Skeletal muscle satellite cell (primary cell): Measurements from ENCODE around the gene CFAP43.

Experiments
- H3K27me3 ChIP-seq: 2 replicates; pipeline ENCODE4 v1.7.0; 2013; ENCODE audit warnings: low read length; ENCODE audit not compliant: control insufficient read depth, insufficient read depth
- H3K36me3 ChIP-seq: 2 replicates; pipeline ENCODE4 v1.7.0; 2013; ENCODE audit warnings: mild to moderate bottlenecking, control low read depth, low read length; ENCODE audit not compliant: insufficient read depth
- H3K4me1 ChIP-seq: 2 replicates; pipeline ENCODE4 v1.7.0; 2013; ENCODE audit warnings: low read length; ENCODE audit not compliant: control insufficient read depth, insufficient read depth
- H3K4me2 ChIP-seq: 2 replicates; pipeline ENCODE4 v1.7.0; 2013; ENCODE audit warnings: mild to moderate bottlenecking, low read length
- H3K4me3 ChIP-seq: 2 replicates; pipeline ENCODE4 v1.7.0; 2013; ENCODE audit warnings: low read length
- H3K9ac ChIP-seq: 2 replicates; pipeline ENCODE4 v1.7.0; 2013; ENCODE audit warnings: mild to moderate bottlenecking, low read depth, low read length, moderate library complexity
- H3K9me3 ChIP-seq: replicated peaks from 2 replicates; pipeline ENCODE4 v1.7.0; 2013; ENCODE audit warnings: mild to moderate bottlenecking, control low read depth, low read length

Gene CFAP43

DNA sequence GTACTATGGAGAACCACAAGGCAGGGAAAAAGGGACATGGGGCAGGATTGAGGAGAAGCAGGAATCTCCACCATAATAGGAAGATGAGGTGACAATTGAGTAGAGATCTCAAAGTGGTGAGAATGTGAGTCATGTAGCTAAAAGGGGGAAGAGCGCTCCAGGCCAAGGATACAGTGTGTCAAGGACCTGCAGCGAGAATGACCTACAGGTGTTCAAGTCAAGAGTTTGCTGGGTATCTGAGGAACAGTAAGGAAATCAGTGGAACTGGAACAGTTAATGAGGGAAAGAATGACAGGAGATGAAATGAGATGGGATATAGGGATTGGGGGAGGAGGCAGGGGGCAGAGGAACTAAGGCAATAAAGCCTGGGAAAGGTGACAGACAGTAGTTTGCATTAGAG, 76.6 kb downstream of the CFAP43 start:
- Histone ChIP-seq H3K4me2 (no peak overlapping the region), H3K36me3 (no peaks in the 10 kb centered on the region), H3K27me3 (peaks cover 47% of the 10 kb centered on the region), H3K9ac (no peak overlapping the region), H3K4me3 (no peak overlapping the region), H3K4me1 (no peaks in the 10 kb centered on the region), H3K9me3 (peaks cover 4% of the 10 kb centered on the region)

DNA sequence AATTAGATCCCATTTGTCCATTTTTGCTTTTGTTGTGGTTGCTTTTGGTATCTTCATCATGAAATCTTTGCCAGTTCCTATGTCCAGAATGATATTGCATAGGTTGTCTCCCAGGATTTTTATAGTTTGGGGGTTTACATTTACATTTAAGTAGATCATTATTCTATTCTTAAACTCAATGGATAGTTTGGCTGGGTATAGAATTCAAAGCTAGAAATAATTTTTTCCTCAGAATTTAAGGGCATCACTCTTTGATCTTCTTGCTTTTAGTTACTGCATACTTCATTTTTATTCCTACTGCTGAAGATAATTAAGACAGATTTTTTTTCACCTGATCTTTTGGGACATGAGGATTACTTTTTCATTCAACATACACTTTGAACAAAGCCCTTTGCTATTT, 80.4 kb downstream of the CFAP43 start:
- H3K9ac ChIP-seq: no peak overlapping the region
- H3K4me2 ChIP-seq: no peak overlapping the region
- peaks cover 51% of the 10 kb centered on the region for H3K27me3 ChIP-seq
- H3K4me1 ChIP-seq: no peaks in the 10 kb centered on the region
- H3K9me3 ChIP-seq: peaks cover 4% of the 10 kb centered on the region
- no peaks in the 10 kb centered on the region for H3K36me3 ChIP-seq
- H3K4me3 ChIP-seq: no peak overlapping the region

GRCh38 chr10:104150139-104150538, 82.0 kb downstream of the CFAP43 start:
- Histone ChIP-seq H3K9me3 (peaks cover 4% of the 10 kb centered on the region), H3K4me1 (no peaks in the 10 kb centered on the region), H3K4me2 (no peak overlapping the region), H3K27me3 (peaks cover 51% of the 10 kb centered on the region), H3K36me3 (no peaks in the 10 kb centered on the region), H3K9ac (no peak overlapping the region), H3K4me3 (no peak overlapping the region)

DNA sequence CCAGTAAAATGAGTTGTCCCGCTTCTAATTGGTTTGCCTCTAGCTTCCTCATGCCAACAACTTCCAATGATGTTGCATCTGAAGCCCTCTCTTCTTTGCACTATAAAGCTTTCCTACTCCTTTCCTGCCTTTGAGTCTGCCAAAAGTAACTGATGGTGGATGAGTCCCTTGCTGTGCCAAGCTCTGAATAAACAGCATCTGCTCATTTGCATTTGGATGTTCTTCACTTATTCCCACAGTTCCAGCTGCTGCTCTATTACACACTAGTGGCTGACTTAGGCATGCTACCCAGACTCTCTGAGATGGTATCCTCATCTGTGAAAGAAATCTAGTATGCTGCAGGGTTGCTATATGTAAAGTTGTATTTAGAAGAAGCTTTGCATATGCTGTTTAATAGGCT, 85.3 kb downstream of the CFAP43 start:
- Histone ChIP-seq H3K36me3 (no peaks in the 10 kb centered on the region), H3K4me3 (no peak overlapping the region), H3K4me1 (no peaks in the 10 kb centered on the region), H3K9me3 (peaks cover 2% of the 10 kb centered on the region), H3K27me3 (peaks cover 57% of the 10 kb centered on the region), H3K4me2 (no peak overlapping the region), H3K9ac (no peak overlapping the region)

DNA sequence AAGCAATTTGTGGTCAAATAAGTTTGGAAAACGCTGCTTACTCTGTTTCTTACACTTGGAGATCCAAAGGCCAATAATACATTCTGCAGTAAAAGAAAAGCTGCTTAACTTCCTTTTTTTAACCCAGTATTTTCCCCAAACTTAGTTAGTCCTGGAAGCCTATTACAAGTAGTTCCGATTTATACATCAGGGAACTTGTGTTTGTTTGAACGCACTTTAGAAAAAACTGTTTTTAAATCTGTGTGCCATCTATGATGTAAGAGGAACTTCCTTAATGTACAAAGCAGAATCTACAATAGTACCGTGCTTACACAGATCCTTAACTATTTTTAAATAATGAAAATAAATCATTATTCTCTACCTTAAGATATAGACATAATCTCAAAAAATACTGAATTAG, 87.2 kb downstream of the CFAP43 start:
- H3K9me3 ChIP-seq: no peaks in the 10 kb centered on the region
- H3K4me1 ChIP-seq: no peaks in the 10 kb centered on the region
- H3K4me2 ChIP-seq: no peak overlapping the region
- peaks cover 52% of the 10 kb centered on the region for H3K27me3 ChIP-seq
- H3K9ac ChIP-seq: no peak overlapping the region
- no peaks in the 10 kb centered on the region for H3K36me3 ChIP-seq
- no peak overlapping the region for H3K4me3 ChIP-seq

DNA sequence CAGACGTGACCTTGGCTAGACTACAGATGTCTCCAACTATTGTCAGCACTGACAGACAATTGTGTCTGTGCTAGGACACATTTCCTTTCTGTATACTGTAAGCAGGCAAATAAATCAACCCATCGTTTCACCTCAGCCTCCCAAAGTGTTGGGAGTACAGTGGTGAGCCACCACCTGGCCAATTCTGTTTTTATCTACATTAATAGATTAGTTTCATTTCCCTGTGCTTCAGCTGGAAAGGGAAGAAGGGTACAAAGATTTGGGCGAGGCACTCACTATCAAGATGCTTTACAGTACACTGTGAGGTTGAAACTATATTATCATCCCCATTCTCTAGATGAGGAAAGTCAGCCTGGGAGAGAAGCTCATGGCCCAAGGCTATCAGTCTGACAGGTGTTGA, 88.3 kb downstream of the CFAP43 start:
- Histone ChIP-seq H3K4me2 (no peak overlapping the region), H3K4me1 (no peaks in the 10 kb centered on the region), H3K27me3 (peaks cover 47% of the 10 kb centered on the region), H3K4me3 (no peak overlapping the region), H3K9me3 (no peaks in the 10 kb centered on the region), H3K36me3 (no peaks in the 10 kb centered on the region), H3K9ac (no peak overlapping the region)

DNA sequence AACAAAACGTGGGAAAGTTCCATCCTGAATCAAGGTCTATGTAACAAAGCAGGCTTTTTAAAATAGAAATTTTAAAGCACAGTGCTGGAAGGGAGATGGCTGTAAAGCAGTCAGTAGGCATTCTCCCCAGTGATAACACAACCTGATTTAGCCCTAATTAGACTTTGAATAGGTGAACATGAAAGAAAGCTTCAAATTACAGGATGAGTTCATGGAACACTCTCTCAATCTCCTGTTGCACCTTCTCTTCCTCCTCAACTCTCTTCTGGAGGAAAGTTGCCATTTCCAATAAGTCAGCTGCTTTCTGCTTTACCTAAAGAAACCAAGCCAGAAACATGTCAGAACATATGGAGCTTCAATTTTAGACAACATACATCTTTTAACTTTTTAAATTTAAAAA, 90.1 kb downstream of the CFAP43 start:
- no peaks in the 10 kb centered on the region for H3K4me1 ChIP-seq
- H3K9me3 ChIP-seq: no peaks in the 10 kb centered on the region
- peaks cover 36% of the 10 kb centered on the region for H3K27me3 ChIP-seq

DNA sequence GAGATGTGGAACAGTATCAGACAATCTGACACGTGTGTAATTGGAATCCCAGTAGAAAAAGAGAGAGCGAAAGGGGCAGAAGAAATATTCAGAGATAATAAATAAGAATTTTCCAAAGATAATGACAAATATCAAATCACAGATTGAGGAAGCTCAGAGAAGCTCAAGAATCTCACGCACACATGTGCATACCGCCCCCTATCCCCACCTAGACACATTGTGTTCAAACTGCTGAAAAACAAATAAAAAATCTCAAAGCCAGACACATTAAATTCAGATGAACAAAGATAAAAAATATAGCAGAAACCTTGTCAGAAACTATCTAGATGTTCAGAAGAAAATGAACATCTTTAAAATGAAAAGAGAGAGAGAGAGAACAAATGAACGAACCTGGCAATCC, 92.9 kb downstream of the CFAP43 start:
- Histone ChIP-seq H3K4me2 (no peak overlapping the region), H3K27me3 (peaks cover 9% of the 10 kb centered on the region), H3K9ac (no peak overlapping the region), H3K36me3 (no peaks in the 10 kb centered on the region), H3K9me3 (no peaks in the 10 kb centered on the region), H3K4me3 (no peak overlapping the region), H3K4me1 (no peaks in the 10 kb centered on the region)

More for the DNA sequence above, 90.1 kb downstream of the CFAP43 start:
- H3K36me3 ChIP-seq: no peaks in the 10 kb centered on the region
- H3K4me3 ChIP-seq: no peak overlapping the region
- no peak overlapping the region for H3K4me2 ChIP-seq
- no peak overlapping the region for H3K9ac ChIP-seq

- Histone ChIP-seq H3K9me3 (no peaks in the 10 kb centered on the region), H3K4me3 (no peak overlapping the region), H3K9ac (no peak overlapping the region), H3K27me3 (peaks cover 4% of the 10 kb centered on the region), H3K4me1 (no peaks in the 10 kb centered on the region), H3K4me2 (no peak overlapping the region), H3K36me3 (no peaks in the 10 kb centered on the region)
Observed at GRCh38 chr10:104138131-104138530, 94.0 kb downstream of the CFAP43 start.

- no peak overlapping the region for H3K9ac ChIP-seq
- no peak overlapping the region for H3K4me2 ChIP-seq
- H3K4me3 ChIP-seq: no peak overlapping the region
- peaks cover 6% of the 10 kb centered on the region for H3K27me3 ChIP-seq
- no peaks in the 10 kb centered on the region for H3K9me3 ChIP-seq
- no peaks in the 10 kb centered on the region for H3K36me3 ChIP-seq
- H3K4me1 ChIP-seq: peaks cover 6% of the 10 kb centered on the region
Observed at GRCh38 chr10:104130041-104130440, 102.1 kb downstream of the CFAP43 start.

DNA sequence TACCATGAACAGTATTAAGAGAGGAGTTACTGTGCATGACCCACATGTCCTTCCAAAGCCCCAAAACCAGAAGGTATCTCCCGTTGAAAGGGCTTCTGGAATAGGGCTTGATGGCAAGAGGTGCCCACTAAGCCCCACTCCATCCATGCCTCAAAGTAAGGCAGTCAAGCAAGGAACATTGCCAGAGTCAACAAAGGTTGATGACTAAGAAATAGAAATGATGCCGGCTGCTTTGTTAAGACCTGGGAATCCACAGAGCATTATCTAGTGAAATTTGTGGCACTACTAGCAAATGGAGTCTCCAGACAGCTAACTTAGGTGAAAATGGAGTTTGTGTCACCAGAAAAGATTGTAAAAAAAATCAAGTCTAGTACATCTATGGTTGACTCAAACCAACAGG, 104.0 kb downstream of the CFAP43 start:
- Histone ChIP-seq H3K27me3 (peaks cover 2% of the 10 kb centered on the region), H3K36me3 (no peaks in the 10 kb centered on the region), H3K4me3 (no peak overlapping the region), H3K9me3 (no peaks in the 10 kb centered on the region), H3K9ac (no peak overlapping the region), H3K4me2 (no peak overlapping the region), H3K4me1 (peaks cover 6% of the 10 kb centered on the region)

DNA sequence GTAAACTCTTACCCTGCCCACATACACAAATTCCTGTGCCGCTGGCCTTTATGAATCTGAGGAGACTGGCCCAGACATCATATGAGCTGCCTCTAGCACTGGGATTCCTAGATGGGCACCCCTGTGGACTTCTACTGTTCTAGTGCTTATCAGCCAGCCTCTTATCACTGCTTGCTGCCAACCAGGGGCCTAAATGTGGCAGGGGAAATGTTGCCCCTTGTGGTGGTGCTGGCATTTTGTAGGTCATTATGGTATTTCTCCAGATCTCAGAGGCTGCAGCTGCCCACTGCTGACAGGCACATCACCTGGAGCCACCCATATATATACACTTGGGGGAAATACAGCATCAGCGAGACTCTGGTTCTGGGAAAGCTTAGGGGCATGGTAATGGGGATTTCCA, 104.8 kb downstream of the CFAP43 start:
- H3K36me3 ChIP-seq: no peaks in the 10 kb centered on the region

More for the DNA sequence above, 104.8 kb downstream of the CFAP43 start:
- Histone ChIP-seq H3K4me2 (no peak overlapping the region), H3K4me1 (peaks cover 6% of the 10 kb centered on the region), H3K4me3 (no peak overlapping the region), H3K9me3 (no peaks in the 10 kb centered on the region), H3K9ac (no peak overlapping the region), H3K27me3 (no peaks in the 10 kb centered on the region)
